GM18951 (cell line): ENCODE results near the gene USH2A.

Experiments used
- POLR2A ChIP-seq: IDR thresholded peaks from 4 replicates; pipeline ENCODE4 v1.6.1; 2011; ENCODE audit warnings: mild to moderate bottlenecking; ENCODE audit not compliant: insufficient read length, insufficient read depth; ENCODE audit errors: extremely low read depth
- in situ Hi-C: fragments of 300-500 bp; cut with MboI; formaldehyde crosslinking; loops from one replicate; pipeline ENCODE4 v1.12.0; 2022; ENCODE audit warnings: low sequenced_read_pairs, mixed read lengths, inconsistent platforms; ENCODE audit not compliant: unreplicated experiment

Gene USH2A

DNA sequence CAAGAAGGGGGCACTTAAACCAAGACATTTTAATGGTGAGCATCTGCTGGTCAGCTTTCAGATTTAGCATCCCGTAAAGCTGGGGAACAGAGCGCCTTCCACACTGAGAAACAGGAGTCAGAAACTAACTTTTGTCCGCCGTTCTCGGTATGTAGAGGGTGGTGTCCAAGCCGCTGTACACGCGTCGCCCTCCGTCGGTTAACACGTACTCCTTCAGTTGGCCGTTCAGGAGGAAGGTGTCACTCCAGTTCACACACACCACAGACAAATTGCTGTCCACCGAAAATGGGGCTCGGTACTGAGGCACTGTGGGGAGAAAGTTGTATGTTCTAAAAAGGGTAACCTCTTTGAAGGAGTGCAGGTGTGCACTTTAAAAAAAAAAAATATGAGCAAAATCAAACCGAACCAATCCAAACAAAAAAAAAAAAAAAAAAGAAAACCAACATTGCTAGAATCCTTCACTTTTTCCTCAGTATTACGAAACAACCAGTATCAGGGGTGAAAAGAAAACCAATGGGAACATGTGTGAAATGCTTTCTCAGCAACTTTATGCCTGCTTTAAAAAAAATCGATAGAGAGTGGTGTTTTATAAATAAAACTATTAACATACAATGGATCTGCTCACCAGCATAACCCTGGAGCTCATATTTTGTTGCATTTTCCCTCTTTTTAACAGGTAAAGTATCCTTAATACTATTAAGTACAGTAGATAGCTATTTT is 782.7 kb downstream of the USH2A start:
- in situ Hi-C loops: no loop called here
- TF ChIP-seq POLR2A: no peak

DNA sequence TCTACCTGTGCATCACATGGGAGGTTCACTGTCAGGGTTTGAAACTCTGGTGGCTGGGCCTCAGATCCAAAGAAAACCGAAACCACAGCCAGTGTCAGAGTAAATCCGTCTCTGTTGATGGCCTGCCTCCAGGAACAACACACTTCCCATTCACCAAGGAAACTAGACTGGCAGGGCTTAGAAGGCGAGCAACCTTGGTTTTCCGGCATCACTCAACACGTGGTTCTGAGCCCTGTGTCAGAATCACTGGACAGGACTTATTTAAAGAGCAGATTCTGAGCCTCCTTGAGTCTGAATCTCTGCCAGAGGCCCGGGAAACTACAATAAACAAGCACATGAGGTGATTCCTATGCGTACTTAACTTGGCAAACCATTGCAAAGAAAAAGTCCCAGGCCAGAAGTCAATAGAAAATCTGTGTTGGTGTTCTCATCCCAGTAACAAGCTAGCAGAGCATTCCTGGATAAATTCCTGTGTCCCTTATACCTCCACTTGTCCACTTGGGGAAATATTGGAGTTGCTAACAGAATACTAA is 786.1 kb downstream of the USH2A start:
- TF ChIP-seq POLR2A: no peak
- in situ Hi-C loops: no loop called here

DNA sequence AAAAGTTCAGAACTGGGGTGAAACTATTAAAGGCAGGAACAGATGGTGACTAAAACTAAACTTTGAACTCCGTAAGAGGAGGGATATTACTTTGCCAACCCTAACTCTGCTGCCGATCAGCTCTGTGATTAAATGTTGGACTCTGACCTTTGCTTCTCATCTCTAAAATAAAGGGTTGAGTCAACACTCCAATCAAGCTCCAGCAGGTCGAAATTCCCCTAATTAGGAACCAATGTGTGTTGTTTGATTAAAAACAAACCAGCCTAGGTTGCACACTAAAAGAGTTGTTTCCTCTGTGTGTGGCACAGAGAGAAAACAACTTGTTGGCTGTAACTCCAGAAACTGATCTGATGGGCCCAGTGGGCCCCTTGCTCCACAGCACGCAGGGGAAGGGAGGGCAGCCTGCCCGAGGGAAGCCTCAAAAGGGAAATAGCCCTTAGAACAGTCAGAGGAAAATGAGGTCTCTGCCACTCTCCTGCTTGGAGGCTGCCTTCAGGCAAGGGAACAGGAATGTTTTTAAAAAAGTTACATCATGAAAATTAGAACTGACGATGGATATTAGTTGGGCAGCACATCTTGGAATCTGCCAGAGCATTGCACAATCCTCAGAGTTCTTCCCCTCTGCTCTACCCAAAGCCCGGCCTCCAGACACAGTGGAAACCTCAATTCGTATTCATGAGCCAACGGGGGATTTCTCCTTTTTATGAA is 786.8 kb downstream of the USH2A start:
- in situ Hi-C loops: no loop called here
- no peak for TF ChIP-seq POLR2A

DNA sequence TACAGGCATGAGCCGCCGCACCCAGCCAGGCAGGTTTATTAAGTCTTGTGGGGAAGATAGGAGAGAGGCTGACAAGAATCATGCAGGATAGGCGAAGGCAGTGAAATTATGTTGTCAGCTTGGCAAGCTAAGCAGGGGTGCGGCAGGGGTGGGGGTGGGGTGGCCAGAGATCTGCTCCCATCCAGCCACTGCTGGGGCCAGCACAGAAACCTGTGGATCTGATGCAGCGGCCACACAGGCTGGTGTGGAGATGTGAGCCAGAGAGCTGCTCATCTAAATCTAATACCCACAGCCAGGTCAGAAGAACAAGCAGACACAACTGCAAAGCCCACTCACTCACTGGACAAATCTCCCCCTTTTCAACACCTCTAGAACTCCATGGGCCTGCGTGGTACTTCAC is 787.4 kb downstream of the USH2A start:
- in situ Hi-C loops: no loop called here
- no peak for TF ChIP-seq POLR2A

DNA sequence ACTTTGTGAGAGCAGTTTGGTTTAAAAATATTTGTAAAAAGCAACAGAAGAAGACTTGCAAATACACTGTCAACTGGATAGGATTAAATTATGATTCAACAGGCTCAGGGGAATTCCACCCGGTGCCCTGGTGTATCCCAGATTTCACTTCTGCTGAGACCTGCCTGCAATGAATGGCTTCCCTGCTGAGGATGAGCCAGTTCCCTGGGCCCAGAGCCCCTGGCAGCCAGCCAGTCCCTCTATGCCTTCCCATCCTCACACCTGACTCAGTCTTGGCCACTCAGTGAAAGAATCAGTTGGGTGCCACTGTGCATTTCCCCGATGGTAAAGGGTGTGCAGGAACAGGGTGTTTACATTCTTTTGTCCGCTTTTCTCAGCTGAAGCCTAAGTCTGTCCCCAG is 791.8 kb downstream of the USH2A start:
- in situ Hi-C loops: no loop called here
- no peak for TF ChIP-seq POLR2A

DNA sequence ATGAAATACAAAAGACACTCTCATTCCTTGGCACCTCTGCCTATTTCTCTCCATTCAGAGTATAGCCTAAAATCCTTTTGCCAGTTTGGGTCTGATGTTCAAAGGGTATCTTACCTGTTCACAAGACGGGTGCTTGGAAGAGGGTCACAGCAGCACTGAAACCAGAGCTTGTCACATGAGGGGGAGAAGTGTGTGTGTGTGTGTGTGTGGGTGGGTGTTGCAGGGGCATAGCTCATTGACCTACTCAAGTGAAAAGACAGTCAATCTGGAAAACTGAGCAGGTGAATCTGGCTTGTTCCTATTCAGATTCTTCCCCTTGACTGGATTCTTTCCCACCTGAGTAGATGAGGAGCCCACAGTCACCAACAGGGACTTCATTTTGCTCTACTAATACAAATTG is 792.2 kb downstream of the USH2A start:
- in situ Hi-C loops: no loop called here
- TF ChIP-seq POLR2A: no peak

DNA sequence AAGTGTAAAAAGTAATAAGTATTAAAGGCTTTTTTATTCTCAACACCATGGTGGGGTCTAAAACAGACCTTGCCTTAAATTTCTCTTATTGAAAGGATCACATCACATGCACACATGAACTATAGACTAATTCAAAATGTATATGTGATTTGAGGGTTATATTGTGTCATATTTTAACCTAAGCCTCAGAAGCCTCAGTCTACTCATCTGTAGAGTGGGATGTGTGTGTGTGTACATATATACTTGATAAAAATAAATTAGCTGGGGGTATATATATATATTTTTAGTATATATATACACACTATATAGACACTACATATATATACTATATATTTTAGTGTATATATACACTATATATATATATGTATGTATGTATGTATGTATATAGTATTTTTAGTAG is 797.3 kb downstream of the USH2A start:
- no peak for TF ChIP-seq POLR2A
- in situ Hi-C loops: no loop called here

DNA sequence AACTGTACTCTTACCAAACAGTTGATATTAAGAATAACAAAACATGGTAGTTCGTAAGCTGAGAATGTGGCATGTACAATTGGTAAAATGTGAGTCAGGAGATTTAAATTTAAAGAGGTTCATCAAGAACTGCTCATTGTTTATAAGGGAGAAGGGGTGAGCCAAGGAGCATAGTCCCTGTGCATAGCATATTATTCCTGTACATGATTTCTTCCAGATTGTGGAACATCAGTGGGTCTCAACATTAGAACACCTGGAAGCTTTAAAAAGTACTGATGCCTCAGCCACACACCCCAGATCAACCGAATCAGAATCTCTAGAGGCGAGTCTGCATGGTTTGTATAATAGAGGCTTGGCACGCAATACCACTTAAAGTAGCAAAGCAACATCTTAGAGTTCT is 800.1 kb downstream of the USH2A start:
- no peak for TF ChIP-seq POLR2A
- in situ Hi-C loops: no loop called here

DNA sequence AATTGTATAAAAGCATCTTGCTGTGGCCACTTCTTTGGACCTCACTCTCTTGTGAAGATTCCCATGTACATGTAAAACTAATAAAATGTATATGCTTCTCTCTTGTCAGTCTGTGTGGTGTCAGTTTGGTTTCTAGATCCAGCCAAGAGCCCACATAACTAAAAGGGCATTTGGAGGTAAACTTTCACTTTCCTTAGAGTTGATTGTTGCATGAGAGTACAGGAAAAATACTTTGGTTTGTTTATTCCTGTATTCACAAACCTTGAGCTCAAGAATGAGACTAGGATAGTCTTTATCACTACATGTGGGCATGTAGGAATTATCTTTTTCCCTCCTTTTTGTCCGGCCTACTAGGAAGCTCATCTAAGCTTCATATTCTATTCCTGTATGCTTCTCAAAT is 805.3 kb downstream of the USH2A start:
- in situ Hi-C loops: no loop called here
- TF ChIP-seq POLR2A: no peak

DNA sequence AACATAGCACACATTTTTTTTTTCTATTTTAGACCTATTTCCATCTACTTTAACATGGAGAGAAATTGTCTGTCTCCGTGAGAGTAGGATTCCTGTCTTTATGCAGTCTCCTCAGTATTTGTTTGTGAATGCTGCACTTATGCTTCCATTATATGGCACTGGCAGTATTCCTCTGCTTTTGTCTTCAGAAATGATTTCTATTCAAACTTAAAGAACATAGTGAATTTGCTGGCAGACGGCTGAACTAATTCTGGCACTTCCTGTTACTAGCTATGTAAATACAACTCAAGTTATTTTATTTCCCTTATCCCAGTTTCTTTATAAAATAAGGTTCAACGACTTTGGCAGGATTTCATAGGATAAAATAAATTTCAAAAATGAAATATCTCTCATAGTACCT is 810.9 kb downstream of the USH2A start:
- in situ Hi-C loops: no loop called here
- TF ChIP-seq POLR2A: no peak

DNA sequence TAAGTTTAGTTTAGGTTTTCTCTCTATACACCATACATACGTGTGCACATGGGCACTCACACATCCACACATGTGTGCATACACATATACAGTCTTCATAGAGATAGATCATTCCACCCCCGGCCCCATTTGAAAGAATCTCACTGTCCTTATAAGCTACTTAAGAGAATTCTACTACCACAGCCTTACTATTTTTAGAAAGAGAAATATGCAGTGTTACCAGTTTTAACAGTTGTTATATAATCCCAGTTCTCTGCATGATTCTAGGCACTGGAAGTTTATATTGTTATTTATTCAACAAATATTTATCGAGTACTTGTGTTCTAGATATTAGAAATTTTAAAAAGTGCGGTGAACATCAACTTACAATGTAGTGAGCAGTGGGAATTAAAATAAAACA is 814.6 kb downstream of the USH2A start:
- in situ Hi-C loops: no loop called here
- TF ChIP-seq POLR2A: no peak

DNA sequence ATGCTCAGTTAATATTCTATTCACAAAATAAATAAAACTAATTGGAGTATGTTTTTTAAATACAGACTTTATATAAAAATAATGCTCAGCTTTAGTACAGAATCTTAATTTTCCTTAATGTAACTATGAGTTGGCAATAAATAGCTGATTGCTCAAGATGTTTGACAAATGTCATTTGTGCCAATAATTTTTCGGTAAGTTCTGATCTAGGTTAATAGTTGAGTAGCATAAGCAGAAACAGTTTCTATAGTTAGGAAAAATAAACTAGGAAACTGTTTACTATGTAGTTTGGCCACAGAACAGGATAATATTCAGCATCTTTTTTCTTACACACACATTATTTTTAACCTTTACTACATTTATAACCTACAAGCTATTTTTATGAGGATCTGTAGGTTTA is 815.8 kb downstream of the USH2A start:
- in situ Hi-C loops: no loop called here
- no peak for TF ChIP-seq POLR2A

DNA sequence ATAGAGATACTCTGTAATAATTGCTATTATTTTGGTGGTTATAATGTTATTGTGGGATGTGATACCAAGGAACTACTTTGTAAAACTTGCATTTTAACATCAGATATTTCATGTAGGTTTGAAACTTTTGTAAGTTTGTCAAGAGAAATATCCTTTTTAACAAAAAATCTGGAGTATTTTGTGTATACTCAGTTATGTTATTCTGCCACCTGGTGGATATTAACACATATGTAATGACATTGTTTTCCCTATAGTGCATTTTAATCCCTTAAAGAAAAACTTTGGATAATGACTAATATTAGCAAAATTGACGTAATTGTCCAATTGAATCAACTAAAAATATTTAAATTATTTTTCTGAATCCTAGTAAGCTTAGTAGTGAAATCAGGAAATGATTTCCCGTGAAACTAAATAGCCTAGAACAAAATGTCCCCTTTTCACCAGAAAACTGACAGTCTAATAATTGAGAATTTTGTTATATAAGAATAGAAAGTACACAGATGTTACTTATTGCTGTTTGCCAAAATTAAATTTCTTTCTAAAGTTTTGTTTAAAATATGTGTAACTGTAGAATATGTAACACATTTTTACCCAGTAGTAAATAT is 816.6 kb downstream of the USH2A start:
- in situ Hi-C loops: no loop called here

DNA sequence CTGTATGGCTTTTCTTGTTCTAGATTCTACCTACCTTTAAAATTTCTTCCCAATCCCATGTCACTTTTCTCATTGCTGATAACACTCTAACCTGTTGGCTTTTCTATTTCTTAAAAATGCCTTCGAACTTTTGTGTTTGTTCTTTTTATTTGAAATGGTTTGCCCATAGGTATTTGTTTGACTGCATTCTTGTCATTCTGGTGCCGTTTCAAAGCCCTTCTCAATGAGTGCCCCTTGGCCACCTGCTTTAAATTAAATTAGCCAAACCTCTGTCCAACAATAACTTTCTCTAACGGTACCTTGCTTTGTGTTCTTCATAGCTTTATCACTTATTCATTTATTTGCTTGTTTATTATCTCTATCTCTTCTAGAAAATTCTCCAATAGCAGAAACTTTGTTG is 817.2 kb downstream of the USH2A start:
- in situ Hi-C loops: no loop called here
- TF ChIP-seq POLR2A: no peak

More for the DNA sequence above, 816.6 kb downstream of the USH2A start:
- TF ChIP-seq POLR2A: no peak
